Measurements from ENCODE around the gene LRRN4.

- TF ChIP-seq JUNB (IDR thresholded peaks at IDR 0.05) (no peak), PHF8 (IDR thresholded peaks at IDR 0.05; ENCODE audit: borderline replicate concordance, low read depth) (no peak), CTCF (IDR thresholded peaks at IDR 0.05) (no peak), KDM1A (IDR thresholded peaks at IDR 0.05; ENCODE audit: low read depth) (no peak), POLR2A (IDR thresholded peaks at IDR 0.05; ENCODE audit: low read length) (no peak), CHD2 (IDR thresholded peaks at IDR 0.05; ENCODE audit: low read length, partially characterized antibody) (no peak), FOXS1 (CRISPR knock-in tag; IDR thresholded peaks at IDR 0.05) (no peak), NFE2L2 (conservative IDR thresholded peaks at IDR 0.05; ENCODE audit: low read length) (no peak), MYC (IDR thresholded peaks at IDR 0.05; ENCODE audit: borderline replicate concordance, low read length) (no peak), EP300 (IDR thresholded peaks at IDR 0.05) (no peak), HDAC2 (IDR thresholded peaks at IDR 0.05) (no peak), RNF2 (IDR thresholded peaks at IDR 0.05; ENCODE audit: borderline replicate concordance, low read depth) (no peak)
Observed at GRCh38 chr20:6046432-6046831, 7.4 kb downstream of the LRRN4 start.

Measured in A549 (cell line).